ENCODE measurements around the gene MYO10. TPM values are rescaled to one million over a fixed set of nuclear protein-coding genes. Genes with fewer than 3 reads are reported as not detected.

MYO10 gene
- polyA plus RNA-seq, 3 donors = 0.23 to 1.1 (median 0.35) TPM

DNA sequence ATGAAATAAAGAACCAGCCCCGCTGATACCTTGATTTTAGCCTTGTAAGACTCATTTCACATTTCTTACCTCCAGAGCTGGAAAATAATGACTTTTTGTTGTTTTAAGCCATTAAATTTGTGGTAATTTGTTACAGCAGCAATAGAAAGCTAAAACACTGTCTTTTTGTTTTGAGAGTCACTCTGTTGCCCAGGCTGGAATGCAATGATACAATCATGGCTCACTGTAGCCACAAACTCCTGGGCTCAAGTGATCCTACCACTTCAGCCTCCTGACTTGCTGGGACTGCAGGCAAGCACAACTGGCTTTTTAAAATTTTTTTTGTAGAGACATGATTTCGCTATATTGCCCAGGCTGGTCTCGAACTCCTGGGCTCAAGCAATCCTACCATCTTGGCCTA, 34.7 kb upstream of the MYO10 start:
- TF ChIP-seq CTCF (IDR thresholded peaks at IDR 0.05) = no peak
- no peaks in the 10 kb centered on the region for H4K20me1 ChIP-seq (ENCODE audit: insufficient read depth, low read length)
- intact Hi-C loops (cut with micrococcal nuclease) = no loop called here
- no peak overlapping the region for H2AFZ ChIP-seq (ENCODE audit: insufficient read depth, low read depth, low read length, poor library complexity, severe bottlenecking)
- H3K9me3 Mint-ChIP-seq = peaks cover 0 to 5% (median 0%) of the 10 kb centered on the region in 7 donors
- H3K27me3 Mint-ChIP-seq (ENCODE audit: low read depth in 3 of 3) = peaks cover 15 to 26% (median 19%) of the 10 kb centered on the region in 3 donors
- H3K79me2 ChIP-seq (ENCODE audit: insufficient read depth, low read length) = no peaks in the 10 kb centered on the region
- no peaks in the 10 kb centered on the region for H3K36me3 ChIP-seq (replicated peaks in 1 of 2; ENCODE audit: control insufficient read depth in 1 of 2, insufficient read depth in 2 of 2, low read length in 2 of 2)
- H3K27ac ChIP-seq (ENCODE audit: low read depth in 1 of 2, low read length in 2 of 2) = no peak overlapping the region
- no peak overlapping the region for H3K4me3 Mint-ChIP-seq
- DNase-seq = no peak
- H3K4me1 Mint-ChIP-seq = no peaks in the 10 kb centered on the region
- no peaks in the 10 kb centered on the region for H3K4me1 ChIP-seq (ENCODE audit: control insufficient read depth in 1 of 2, insufficient read depth in 2 of 2, low read length in 2 of 2)
- H3K9me3 ChIP-seq (replicated peaks in 1 of 2; ENCODE audit: control insufficient read depth in 1 of 2, insufficient read depth in 1 of 2, low read length in 2 of 2) = no peaks in the 10 kb centered on the region
- H3K9ac ChIP-seq (ENCODE audit: insufficient read depth, low read length, poor library complexity, severe bottlenecking) = no peak overlapping the region
- WGBS (ENCODE audit: insufficient coverage) = 92% methylated on average over 2 of the region's 3 CpGs
- H3K4me2 ChIP-seq (replicated peaks; ENCODE audit: extremely low read depth, low read length, poor library complexity, severe bottlenecking) = no peak overlapping the region
- H3K27ac Mint-ChIP-seq = no peak overlapping the region
- H3K4me3 ChIP-seq (replicated peaks in 1 of 3; ENCODE audit: low read depth in 2 of 3, low read length in 3 of 3) = no peak overlapping the region
- H3K27me3 ChIP-seq (ENCODE audit: control insufficient read depth in 2 of 2, insufficient read depth in 2 of 2, low read length in 2 of 2) = peaks cover 0 to 3% of the 10 kb centered on the region in 2 donors
- H3K36me3 Mint-ChIP-seq = no peaks in the 10 kb centered on the region

- H3K27me3 Mint-ChIP-seq (ENCODE audit: low read depth in 3 of 3) = peaks cover 16 to 24% (median 17%) of the 10 kb centered on the region in 3 donors
- WGBS (ENCODE audit: insufficient coverage) = 90% methylated on average over 2 of the region's 5 CpGs
Measured at GRCh38 chr5:16970260-16970659, 34.2 kb upstream of the MYO10 start.

More at GRCh38 chr5:16970260-16970659, 34.2 kb upstream of the MYO10 start:
- no peaks in the 10 kb centered on the region for H3K36me3 Mint-ChIP-seq
- no peak overlapping the region for H3K27ac Mint-ChIP-seq
- Histone ChIP-seq H3K9me3 (replicated peaks in 1 of 2; ENCODE audit: control insufficient read depth in 1 of 2, insufficient read depth in 1 of 2, low read length in 2 of 2) (no peaks in the 10 kb centered on the region), H3K27me3 (ENCODE audit: control insufficient read depth in 2 of 2, insufficient read depth in 2 of 2, low read length in 2 of 2) (peaks cover 0 to 3% of the 10 kb centered on the region in 2 donors), H3K27ac (ENCODE audit: low read depth in 1 of 2, low read length in 2 of 2) (no peak overlapping the region), H3K9ac (ENCODE audit: insufficient read depth, low read length, poor library complexity, severe bottlenecking) (no peak overlapping the region), H3K79me2 (ENCODE audit: insufficient read depth, low read length) (no peaks in the 10 kb centered on the region), H2AFZ (ENCODE audit: insufficient read depth, low read depth, low read length, poor library complexity, severe bottlenecking) (no peak overlapping the region), H3K4me3 (replicated peaks in 1 of 3; ENCODE audit: low read depth in 2 of 3, low read length in 3 of 3) (no peak overlapping the region), H3K4me1 (ENCODE audit: control insufficient read depth in 1 of 2, insufficient read depth in 2 of 2, low read length in 2 of 2) (no peaks in the 10 kb centered on the region), H4K20me1 (ENCODE audit: insufficient read depth, low read length) (no peaks in the 10 kb centered on the region), H3K36me3 (replicated peaks in 1 of 2; ENCODE audit: control insufficient read depth in 1 of 2, insufficient read depth in 2 of 2, low read length in 2 of 2) (no peaks in the 10 kb centered on the region), H3K4me2 (replicated peaks; ENCODE audit: extremely low read depth, low read length, poor library complexity, severe bottlenecking) (no peak overlapping the region)
- peaks cover 0 to 5% (median 0%) of the 10 kb centered on the region in 7 donors for H3K9me3 Mint-ChIP-seq
- no peak for TF ChIP-seq CTCF (IDR thresholded peaks at IDR 0.05)
- DNase-seq = no peak
- H3K4me1 Mint-ChIP-seq = no peaks in the 10 kb centered on the region
- intact Hi-C loops (cut with micrococcal nuclease) = no loop called here
- H3K4me3 Mint-ChIP-seq = no peak overlapping the region
